ENCODE data around the gene TMEM59L.

DNA sequence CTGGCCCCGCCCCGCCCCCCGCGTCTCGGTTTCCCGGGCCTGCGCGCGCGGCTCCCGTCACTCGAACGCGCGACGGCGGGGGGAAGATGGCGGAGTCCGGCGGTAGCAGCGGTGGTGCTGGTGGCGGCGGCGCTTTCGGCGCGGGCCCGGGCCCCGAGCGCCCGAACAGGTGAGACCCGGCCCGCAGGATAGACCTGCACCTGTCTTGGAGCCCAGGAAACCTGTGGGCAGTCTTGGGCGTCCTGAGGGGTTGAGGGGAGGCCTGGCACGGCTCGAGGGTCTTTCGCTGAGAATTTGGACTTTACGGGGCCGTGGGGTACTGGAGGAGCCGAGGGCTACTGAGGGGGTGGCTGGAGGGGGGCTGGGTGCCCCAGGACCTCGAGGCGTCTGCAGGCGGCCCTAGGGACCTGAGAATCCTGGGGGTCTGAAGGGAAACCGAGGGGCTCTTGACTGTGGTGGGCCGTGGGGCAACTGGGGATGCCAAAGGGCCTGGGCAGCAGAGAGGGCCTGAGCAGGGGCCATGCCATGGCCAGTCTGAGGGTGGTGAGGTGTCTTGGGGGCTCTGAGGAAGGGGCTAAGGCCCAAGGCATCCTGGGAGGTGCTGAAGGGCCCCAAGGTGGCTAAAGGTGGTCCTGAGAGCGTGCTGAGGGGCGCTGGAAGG lies 24.4 kb downstream of the TMEM59L start, which contains the start of gene KLHL26:
- TF ChIP-seq CEBPB (IDR thresholded peaks at IDR 0.05; ENCODE audit: borderline replicate concordance, low read depth, low read length) (no peak), KLF16 (CRISPR knock-in tag; IDR thresholded peaks at IDR 0.05) (no peak), EZH2 (conservative IDR thresholded peaks at IDR 0.05; ENCODE audit: low read depth, low read length) (no peak)
